NCI-H2029 treated with DMSO at 0.1 percent for 48 hours (cell line): ENCODE results near the gene ARHGEF17.
"Not testable (repeated sequence)": the region's sequence is repeated elsewhere in the genome, so short reads cannot be mapped to it uniquely, and the experiment has no call there.

ENCODE experiments used
- DNase-seq: peaks from one replicate; lab custom pipeline; 2025; lab: John Stamatoyannopoulos, UW

The ARHGEF17 gene

GRCh38 chr11:73271936-73272679 is 36.0 kb upstream of the ARHGEF17 start, which contains the start of gene P2RY6:
Gene P2RY6, plus strand, starts transcription at chr11:73272338. Its CDS starts 24,181 bp downstream, at chr11:73296519.
- peak; percentile 81 for DNase-seq

GRCh38 chr11:73272680-73273038 is 35.4 kb upstream of the ARHGEF17 start:
- no peak for DNase-seq

GRCh38 chr11:73273222-73273895 is 34.7 kb upstream of the ARHGEF17 start:
- no peak for DNase-seq

- not testable (repeated sequence) for DNase-seq
These were observed 33.9 kb upstream of the ARHGEF17 start for GRCh38 chr11:73274191-73274590.

GRCh38 chr11:73274722-73275380 is 33.2 kb upstream of the ARHGEF17 start:
- DNase-seq, result no peak

- no peak for DNase-seq
These were observed 32.7 kb upstream of the ARHGEF17 start for GRCh38 chr11:73275381-73275750.

- DNase-seq, result no peak
These were observed 30.6 kb upstream of the ARHGEF17 start for GRCh38 chr11:73277467-73277866.

GRCh38 chr11:73280626-73281025 is 27.4 kb upstream of the ARHGEF17 start:
- DNase-seq, result no peak

- no peak for DNase-seq
These were observed 26.8 kb upstream of the ARHGEF17 start for GRCh38 chr11:73281201-73281741.

GRCh38 chr11:73281796-73282660 is 26.0 kb upstream of the ARHGEF17 start:
- no peak for DNase-seq

GRCh38 chr11:73283276-73284000 is 24.6 kb upstream of the ARHGEF17 start:
- DNase-seq, result no peak

- DNase-seq, result no peak
These were observed 24.0 kb upstream of the ARHGEF17 start for GRCh38 chr11:73284106-73284505.

GRCh38 chr11:73285721-73286120 is 22.4 kb upstream of the ARHGEF17 start:
- no peak for DNase-seq

- DNase-seq, result no peak
These were observed 21.8 kb upstream of the ARHGEF17 start for GRCh38 chr11:73286240-73286810.

- no peak for DNase-seq
These were observed 20.5 kb upstream of the ARHGEF17 start for GRCh38 chr11:73287400-73288101.

- no peak for DNase-seq
These were observed 19.7 kb upstream of the ARHGEF17 start for GRCh38 chr11:73288192-73288872.

GRCh38 chr11:73288873-73289707 is 19.0 kb upstream of the ARHGEF17 start:
- no peak for DNase-seq

GRCh38 chr11:73290536-73290935 is 17.5 kb upstream of the ARHGEF17 start:
- no peak for DNase-seq

- no peak for DNase-seq
These were observed 16.9 kb upstream of the ARHGEF17 start for GRCh38 chr11:73291196-73291595.
